Transverse colon (tissue), 4 donors: ENCODE data around the gene TNFRSF25.

Source experiments
- POLR2AphosphoS5 ChIP-seq, 3 donors: sonication (generic); formaldehyde crosslinking; IDR thresholded peaks; one replicate each; pipeline ENCODE4 v1.6.1; 2016; ENCODE audit warnings: antibody characterized with exemption in 3 of 3
- TF ChIP-seq, protein P1 (sequence below), 5 experiments: fragments of 200-600 bp in 3 of 5; fragments of 450-650 bp in 2 of 5; sonication (generic) in 3 of 5; IDR thresholded peaks; 1 replicate in 2 of 5; 2 replicates in 3 of 5; pipeline ENCODE4 v1.5.1; 2016 to 2017; ENCODE audit warnings: antibody characterized with exemption in 5 of 5, inconsistent platforms in 3 of 5, mild to moderate bottlenecking in 2 of 5, moderate library complexity in 1 of 5

DNA sequence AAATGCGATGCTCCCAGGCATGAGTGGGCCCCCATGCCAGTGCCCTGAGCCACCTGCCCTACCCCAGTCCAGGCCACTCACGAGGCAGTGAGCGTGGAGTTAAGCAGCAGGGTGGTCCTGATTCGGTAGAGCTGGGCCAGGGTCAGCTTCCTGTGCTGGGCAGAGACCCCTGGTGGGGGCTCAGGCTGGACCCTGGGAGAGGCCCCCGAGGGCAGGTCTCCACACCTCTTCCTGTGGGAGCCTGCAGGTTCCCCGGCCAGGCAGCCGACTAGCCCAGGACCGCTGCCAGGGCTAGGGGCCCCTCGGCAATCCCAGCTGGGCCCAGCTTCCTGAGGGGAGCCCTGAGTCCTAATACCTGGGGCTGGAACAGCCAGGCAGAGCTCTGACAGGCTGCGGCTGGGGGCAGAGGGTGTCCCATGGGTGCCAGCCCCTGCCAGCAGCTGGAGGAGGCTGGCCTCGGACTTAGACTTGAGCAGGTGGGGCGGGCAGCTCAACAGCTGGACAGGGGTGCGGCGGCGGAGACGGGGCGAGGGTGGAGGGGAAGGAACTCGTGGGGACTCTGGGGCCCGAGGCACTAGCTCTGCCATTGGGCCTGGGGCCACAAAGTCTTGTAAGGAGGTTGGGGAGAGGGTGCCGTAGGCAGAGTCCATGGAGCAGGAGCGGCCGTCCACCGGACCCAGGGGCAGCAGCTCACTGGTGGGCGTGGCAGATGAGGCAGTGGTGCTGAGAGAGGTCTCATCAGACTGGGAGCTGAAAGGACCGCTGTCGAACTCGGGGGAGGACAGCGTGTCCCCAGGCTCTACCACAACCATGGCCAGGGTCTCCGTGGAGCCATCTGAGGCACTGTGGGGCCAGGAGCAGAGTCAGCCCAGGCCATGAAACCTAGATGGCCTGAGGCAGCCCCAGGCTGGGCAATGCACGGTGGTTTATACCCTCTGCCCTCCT lies 2.0 kb upstream of the TNFRSF25 start:
- TF ChIP-seq, protein P1, sequence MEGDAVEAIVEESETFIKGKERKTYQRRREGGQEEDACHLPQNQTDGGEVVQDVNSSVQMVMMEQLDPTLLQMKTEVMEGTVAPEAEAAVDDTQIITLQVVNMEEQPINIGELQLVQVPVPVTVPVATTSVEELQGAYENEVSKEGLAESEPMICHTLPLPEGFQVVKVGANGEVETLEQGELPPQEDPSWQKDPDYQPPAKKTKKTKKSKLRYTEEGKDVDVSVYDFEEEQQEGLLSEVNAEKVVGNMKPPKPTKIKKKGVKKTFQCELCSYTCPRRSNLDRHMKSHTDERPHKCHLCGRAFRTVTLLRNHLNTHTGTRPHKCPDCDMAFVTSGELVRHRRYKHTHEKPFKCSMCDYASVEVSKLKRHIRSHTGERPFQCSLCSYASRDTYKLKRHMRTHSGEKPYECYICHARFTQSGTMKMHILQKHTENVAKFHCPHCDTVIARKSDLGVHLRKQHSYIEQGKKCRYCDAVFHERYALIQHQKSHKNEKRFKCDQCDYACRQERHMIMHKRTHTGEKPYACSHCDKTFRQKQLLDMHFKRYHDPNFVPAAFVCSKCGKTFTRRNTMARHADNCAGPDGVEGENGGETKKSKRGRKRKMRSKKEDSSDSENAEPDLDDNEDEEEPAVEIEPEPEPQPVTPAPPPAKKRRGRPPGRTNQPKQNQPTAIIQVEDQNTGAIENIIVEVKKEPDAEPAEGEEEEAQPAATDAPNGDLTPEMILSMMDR (IDR thresholded peaks at IDR 0.05) = no peak
- TF ChIP-seq POLR2AphosphoS5 (IDR thresholded peaks at IDR 0.05) = no peak
